Caco-2 (cell line): ENCODE measurements around the gene RPAP2. TPM values are rescaled to one million over a fixed set of nuclear protein-coding genes. Genes with fewer than 3 reads are reported as not detected.

Experiments
- BruUV-seq: library from RNA; stranded (reverse); fragments of 400-500 nt; replicated peaks from 2 replicates; lab custom pipeline; 2021; lab: Mats Ljungman, UMichigan
- CTCF ChIA-PET: fragments of 300-600 bp; sonication (Branson Sonifier 250); formaldehyde crosslinking; loops from one replicate; lab custom pipeline; 2022; ENCODE audit warnings: antibody characterized with exemption; lab: Charles Lee
- POLR2A ChIA-PET: fragments of 300-600 bp; sonication (Branson Sonifier 250); formaldehyde crosslinking; loops from one replicate; lab custom pipeline; 2022; ENCODE audit warnings: antibody characterized with exemption; lab: Charles Lee
- DNase-seq, 2 experiments: peaks; one replicate each; pipeline versions ENCODE4 v3.0.0 to v3.0.0-alpha.2; 2020 to 2022
- H3K27me3 ChIP-seq: replicated peaks from 2 replicates; pipeline ENCODE4 v1.6.0; 2011; ENCODE audit warnings: low read length; ENCODE audit not compliant: control insufficient read depth, insufficient read depth
- H3K36me3 ChIP-seq: 2 replicates; pipeline ENCODE4 v1.5.1; 2011; ENCODE audit warnings: low read length; ENCODE audit not compliant: control insufficient read depth, insufficient read depth
- H3K4me1 ChIP-seq: fragments of 250-450 bp; sonication (Bioruptor Pico); 2 replicates; pipeline ENCODE4 v1.5.1; 2020; ENCODE audit warnings: mild to moderate bottlenecking
- H3K4me3 ChIP-seq: 2 replicates; pipeline ENCODE4 v1.5.1; 2011; ENCODE audit warnings: low read depth, mild to moderate bottlenecking, control low read depth, low read length
- H3K9me3 ChIP-seq: fragments of 250-450 bp; sonication (Bioruptor Pico); 2 replicates; pipeline ENCODE4 v1.5.1; 2020; ENCODE audit warnings: mild to moderate bottlenecking, moderate library complexity
- H3K27ac Mint-ChIP-seq: one replicate; pipeline ENCODE4 v1.8.0; 2022; ENCODE audit warnings: mixed read lengths; ENCODE audit not compliant: unreplicated experiment
- H3K27me3 Mint-ChIP-seq: one replicate; pipeline ENCODE4 v1.8.0; 2022; ENCODE audit warnings: mixed read lengths; ENCODE audit not compliant: insufficient read depth, unreplicated experiment
- H3K36me3 Mint-ChIP-seq: one replicate; pipeline ENCODE4 v1.8.0; 2022; ENCODE audit warnings: mild to moderate bottlenecking, mixed read lengths; ENCODE audit not compliant: insufficient read depth, unreplicated experiment
- H3K4me1 Mint-ChIP-seq: one replicate; pipeline ENCODE4 v1.8.0; 2022; ENCODE audit warnings: low read depth, mixed read lengths; ENCODE audit not compliant: unreplicated experiment
- H3K4me3 Mint-ChIP-seq: one replicate; pipeline ENCODE4 v1.8.0; 2022; ENCODE audit warnings: mild to moderate bottlenecking, moderate library complexity, mixed read lengths; ENCODE audit not compliant: unreplicated experiment
- H3K9me3 Mint-ChIP-seq: one replicate; pipeline ENCODE4 v1.8.0; 2022; ENCODE audit warnings: mixed read lengths; ENCODE audit not compliant: unreplicated experiment
- intact Hi-C: fragments of 100-400 bp; cut with micrococcal nuclease; formaldehyde crosslinking; loops from one replicate; pipeline ENCODE4 v1.10.0; 2022; ENCODE audit not compliant: unreplicated experiment
- total RNA-seq: library from RNA; stranded (reverse); gene quantifications from 2 replicates; pipeline ENCODE4 v1.2.3, GENCODE V29; 2022
- TF ChIP-seq, protein P1 (sequence below), 2 experiments: fragments of 200-600 bp in 1 of 2; IDR thresholded peaks; 1 replicate in 1 of 2; 2 replicates in 1 of 2; pipeline versions ENCODE4 v1.5.1 to v1.8.0; 2011 to 2022; ENCODE audit warnings: antibody characterized with exemption in 1 of 2, control low read depth in 1 of 2, inconsistent platforms in 1 of 2, low read depth in 1 of 2, low read length in 1 of 2, mild to moderate bottlenecking in 1 of 2, moderate library complexity in 1 of 2; ENCODE audit not compliant: insufficient read depth in 1 of 2, severe bottlenecking in 1 of 2, unreplicated experiment in 1 of 2

RPAP2 gene
- total RNA-seq, 1 experiment from 2014 or later = 16.8 TPM

DNA sequence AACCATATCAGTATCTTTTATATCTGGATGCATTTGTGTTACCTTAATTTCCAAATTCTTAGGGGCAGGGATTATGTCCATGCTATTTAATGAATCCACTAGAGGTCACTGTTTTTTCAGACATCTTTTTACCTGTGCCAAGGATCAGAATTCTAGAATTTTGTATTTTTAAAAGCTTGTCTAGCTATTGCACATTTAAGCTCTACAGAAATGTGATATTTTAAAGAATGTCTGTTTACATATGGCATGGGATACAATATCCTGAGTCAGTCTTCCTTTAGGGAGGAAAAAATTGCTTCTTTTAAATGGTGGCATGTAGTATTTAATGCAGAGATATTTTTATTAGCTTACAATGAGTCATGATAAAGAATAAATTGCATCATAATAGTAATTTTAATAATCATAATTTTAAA is 11.3 kb downstream of the RPAP2 start:
- Histone ChIP-seq H3K4me3 (no peak overlapping the region), H3K4me1 (no peaks in the 10 kb centered on the region), H3K9me3 (no peaks in the 10 kb centered on the region), H3K27me3 (no peaks in the 10 kb centered on the region), H3K36me3 (no peaks in the 10 kb centered on the region)
- H3K4me3 Mint-ChIP-seq = no peak overlapping the region
- DNase-seq = no peak
- POLR2A ChIA-PET = interaction anchor here (0.5 kb wide), 1 partner anchor 137 kb away, joined by 10 read pairs; no protein-coding TSS in a partner anchor
- no peaks in the 10 kb centered on the region for H3K9me3 Mint-ChIP-seq
- intact Hi-C loops = loop anchor here (1.0 to 10.0 kb wide), 3 partner anchors 175 to 313 kb away; partner anchors contain the start of gene GFI1
- BruUV-seq = no TSS peak
- TF ChIP-seq, protein P1, sequence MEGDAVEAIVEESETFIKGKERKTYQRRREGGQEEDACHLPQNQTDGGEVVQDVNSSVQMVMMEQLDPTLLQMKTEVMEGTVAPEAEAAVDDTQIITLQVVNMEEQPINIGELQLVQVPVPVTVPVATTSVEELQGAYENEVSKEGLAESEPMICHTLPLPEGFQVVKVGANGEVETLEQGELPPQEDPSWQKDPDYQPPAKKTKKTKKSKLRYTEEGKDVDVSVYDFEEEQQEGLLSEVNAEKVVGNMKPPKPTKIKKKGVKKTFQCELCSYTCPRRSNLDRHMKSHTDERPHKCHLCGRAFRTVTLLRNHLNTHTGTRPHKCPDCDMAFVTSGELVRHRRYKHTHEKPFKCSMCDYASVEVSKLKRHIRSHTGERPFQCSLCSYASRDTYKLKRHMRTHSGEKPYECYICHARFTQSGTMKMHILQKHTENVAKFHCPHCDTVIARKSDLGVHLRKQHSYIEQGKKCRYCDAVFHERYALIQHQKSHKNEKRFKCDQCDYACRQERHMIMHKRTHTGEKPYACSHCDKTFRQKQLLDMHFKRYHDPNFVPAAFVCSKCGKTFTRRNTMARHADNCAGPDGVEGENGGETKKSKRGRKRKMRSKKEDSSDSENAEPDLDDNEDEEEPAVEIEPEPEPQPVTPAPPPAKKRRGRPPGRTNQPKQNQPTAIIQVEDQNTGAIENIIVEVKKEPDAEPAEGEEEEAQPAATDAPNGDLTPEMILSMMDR (IDR thresholded peaks at IDR 0.05; ENCODE audit: insufficient read depth in 1 of 2, low read depth in 1 of 2, low read length in 1 of 2, severe bottlenecking in 1 of 2, unreplicated experiment in 1 of 2) = peak in 1 of 2 experiments; percentile 51
- no peak overlapping the region for H3K27ac Mint-ChIP-seq
- no peaks in the 10 kb centered on the region for H3K36me3 Mint-ChIP-seq
- H3K4me1 Mint-ChIP-seq = no peaks in the 10 kb centered on the region
- CTCF ChIA-PET = interaction anchor here (0.6 to 0.8 kb wide), 3 partner anchors 168 to 508 kb away, joined by 3 to 4 read pairs (median 3); no protein-coding TSS in a partner anchor
- no peaks in the 10 kb centered on the region for H3K27me3 Mint-ChIP-seq

DNA sequence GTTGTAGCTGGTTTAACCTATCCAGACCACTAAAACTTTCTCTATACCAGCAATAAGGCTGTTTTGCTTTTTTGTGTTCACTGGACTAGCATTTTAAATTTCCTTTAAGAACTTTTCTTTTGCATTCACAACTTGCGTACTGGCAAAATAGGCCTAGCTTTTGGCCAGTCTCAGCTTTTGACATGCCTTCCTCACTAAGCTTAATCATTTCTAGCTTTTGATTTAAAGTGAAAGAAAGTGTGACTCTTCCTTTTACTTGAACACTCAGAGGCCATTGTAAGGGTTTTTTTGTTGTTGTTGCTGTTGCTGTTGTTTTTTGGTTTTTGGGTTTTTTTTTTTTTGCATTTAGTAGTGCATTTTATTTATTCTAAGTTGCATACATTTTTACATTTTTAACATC is 15.2 kb downstream of the RPAP2 start:
- intact Hi-C loops = loop anchor here (10.0 kb wide), 2 partner anchors 171 to 281 kb away; partner anchors contain the start of gene GFI1
- Mint-ChIP-seq H3K36me3 (no peaks in the 10 kb centered on the region), H3K4me1 (no peaks in the 10 kb centered on the region), H3K4me3 (no peak overlapping the region), H3K27ac (no peak overlapping the region), H3K27me3 (no peaks in the 10 kb centered on the region), H3K9me3 (no peaks in the 10 kb centered on the region)
- no peak for DNase-seq
- TF ChIP-seq, protein P1 (IDR thresholded peaks at IDR 0.05; ENCODE audit: insufficient read depth in 1 of 2, low read depth in 1 of 2, low read length in 1 of 2, severe bottlenecking in 1 of 2, unreplicated experiment in 1 of 2) = no peak
- Histone ChIP-seq H3K36me3 (no peaks in the 10 kb centered on the region), H3K4me3 (no peak overlapping the region), H3K27me3 (no peaks in the 10 kb centered on the region), H3K9me3 (no peaks in the 10 kb centered on the region), H3K4me1 (no peaks in the 10 kb centered on the region)
- ChIA-PET CTCF (no interaction called here), POLR2A (no interaction called here)
- no TSS peak for BruUV-seq

DNA sequence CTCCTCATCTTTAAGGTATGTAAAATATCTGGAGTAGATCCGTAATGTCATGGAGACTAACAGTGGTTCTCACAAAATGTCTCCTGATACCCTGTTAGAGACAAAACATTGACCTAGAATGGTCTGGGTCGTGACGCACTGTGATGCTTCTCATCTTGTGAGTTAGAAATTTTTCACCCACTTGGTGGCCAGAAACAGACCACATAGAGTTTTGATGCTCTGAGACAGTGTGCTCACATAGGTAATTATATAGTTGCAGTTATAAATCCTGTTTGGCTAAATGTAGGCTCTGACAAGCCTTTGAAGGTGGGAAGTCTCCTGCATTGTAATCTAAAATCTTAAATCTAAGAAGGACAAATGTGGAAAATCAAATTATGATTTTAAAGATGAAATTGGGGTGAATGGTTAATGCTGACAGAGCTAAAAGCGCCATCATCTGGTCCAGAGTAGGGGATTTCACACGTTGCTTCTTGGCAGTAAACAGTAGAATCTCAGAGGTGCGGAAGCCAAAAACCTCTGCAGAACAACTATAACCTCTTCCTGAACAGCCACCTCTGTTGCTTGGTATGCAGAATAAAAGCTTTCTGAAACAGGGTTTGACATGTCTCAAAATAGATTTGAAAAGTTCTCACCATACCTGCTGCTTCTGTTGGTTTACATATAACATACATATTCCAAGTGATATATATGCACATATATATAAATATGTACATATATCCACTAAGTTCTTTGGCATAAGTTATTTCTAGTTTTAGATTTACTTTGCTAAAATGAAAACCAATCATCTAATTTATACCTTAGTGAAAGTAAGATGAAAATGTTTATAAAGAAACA is 17.1 kb downstream of the RPAP2 start:
- TF ChIP-seq, protein P1 (IDR thresholded peaks at IDR 0.05; ENCODE audit: insufficient read depth in 1 of 2, low read depth in 1 of 2, low read length in 1 of 2, severe bottlenecking in 1 of 2, unreplicated experiment in 1 of 2) = no peak
- POLR2A ChIA-PET = no interaction called here
- H3K27me3 Mint-ChIP-seq = no peaks in the 10 kb centered on the region
- Histone ChIP-seq H3K4me3 (no peak overlapping the region), H3K4me1 (no peaks in the 10 kb centered on the region), H3K9me3 (no peaks in the 10 kb centered on the region), H3K27me3 (no peaks in the 10 kb centered on the region), H3K36me3 (no peaks in the 10 kb centered on the region)
- intact Hi-C loops = loop anchor here (10.0 kb wide), 2 partner anchors 169 to 279 kb away; partner anchors contain the start of gene GFI1
- BruUV-seq = no TSS peak
- no peak overlapping the region for H3K4me3 Mint-ChIP-seq
- no peak overlapping the region for H3K27ac Mint-ChIP-seq
- no peaks in the 10 kb centered on the region for H3K4me1 Mint-ChIP-seq
- no peaks in the 10 kb centered on the region for H3K9me3 Mint-ChIP-seq
- H3K36me3 Mint-ChIP-seq = no peaks in the 10 kb centered on the region
- DNase-seq = no peak
- CTCF ChIA-PET = no interaction called here
